Raji (cell line): ENCODE results near the gene OTUD3.

Source experiments
- POLR2A ChIP-seq: IDR thresholded peaks from 2 replicates; pipeline ENCODE4 v1.6.1; 2011; ENCODE audit warnings: low read depth, low read length, control low read depth; ENCODE audit not compliant: insufficient read depth

The OTUD3 gene

DNA sequence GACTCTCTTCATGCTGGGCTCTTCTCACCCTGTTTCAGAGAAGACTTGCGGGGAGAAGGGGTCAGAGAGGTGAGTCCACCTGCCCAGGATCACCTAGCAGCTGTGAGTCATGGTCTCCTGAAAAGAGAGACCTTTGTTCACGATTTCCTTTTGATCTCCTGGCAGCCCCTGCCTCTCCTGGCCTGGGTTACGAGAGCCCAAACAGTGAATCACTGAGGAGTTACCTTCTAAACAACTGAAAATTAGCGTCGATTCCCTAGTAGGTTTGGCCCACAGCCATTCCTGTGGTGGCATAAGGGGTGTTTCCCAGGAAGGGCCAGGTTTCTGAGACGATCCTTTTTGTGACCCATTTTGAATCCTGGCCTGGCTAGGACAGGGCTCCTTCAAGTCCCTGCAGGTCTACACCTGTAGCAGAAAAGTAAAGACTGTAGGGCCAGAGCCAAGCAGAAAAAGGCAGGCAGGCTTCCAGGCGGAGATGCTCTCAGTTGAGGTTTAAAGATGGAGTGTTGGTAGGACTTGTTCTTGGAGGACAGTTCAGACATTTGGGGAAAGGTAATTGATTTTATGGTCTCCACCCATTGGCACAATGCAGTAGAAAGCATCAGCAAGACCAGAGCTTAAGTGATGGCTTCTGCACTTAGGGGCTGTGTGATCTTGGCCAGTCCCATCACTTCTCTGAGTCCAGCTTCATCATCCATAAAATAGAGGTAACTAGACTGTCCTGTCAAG is 43.3 kb downstream of the OTUD3 start:
- TF ChIP-seq POLR2A, result no peak

DNA sequence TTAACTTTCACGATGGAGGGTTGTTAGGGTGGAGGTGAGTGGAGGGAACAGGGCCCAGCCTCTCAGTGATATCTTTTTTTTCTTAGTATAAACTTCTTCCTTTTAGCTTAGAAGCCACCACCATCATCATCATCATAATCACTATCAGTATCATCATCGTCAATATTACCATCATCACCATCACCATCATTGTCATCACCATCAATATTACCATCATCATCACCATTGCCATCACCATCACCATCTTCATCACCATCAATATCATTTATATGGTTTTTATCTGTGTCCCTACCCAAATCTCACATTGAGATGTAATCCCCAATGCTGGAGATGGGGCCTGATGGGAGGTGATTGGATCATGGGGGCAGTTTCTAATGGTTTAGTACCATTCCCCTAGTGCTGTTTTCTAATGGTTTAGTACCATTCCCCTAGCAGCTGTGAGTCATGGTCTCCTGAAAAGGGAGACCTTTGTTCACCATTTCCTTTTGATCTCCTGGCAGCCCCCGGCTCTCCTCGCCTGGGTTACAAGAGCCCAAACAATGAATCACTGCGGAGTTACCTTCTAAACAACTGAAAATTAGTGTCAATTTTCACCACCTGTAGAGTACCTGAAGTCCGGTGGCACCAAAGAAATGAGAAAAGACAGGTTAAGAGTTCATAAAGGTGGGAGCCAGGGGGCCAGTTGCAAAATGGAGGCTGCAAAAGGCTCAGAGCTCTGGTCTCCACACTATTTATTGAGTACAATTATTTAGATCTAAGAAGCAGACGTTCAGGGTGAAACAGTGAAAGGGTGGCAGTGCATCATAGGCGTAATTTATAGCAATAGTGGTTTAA is 44.3 kb downstream of the OTUD3 start:
- no peak for TF ChIP-seq POLR2A

DNA sequence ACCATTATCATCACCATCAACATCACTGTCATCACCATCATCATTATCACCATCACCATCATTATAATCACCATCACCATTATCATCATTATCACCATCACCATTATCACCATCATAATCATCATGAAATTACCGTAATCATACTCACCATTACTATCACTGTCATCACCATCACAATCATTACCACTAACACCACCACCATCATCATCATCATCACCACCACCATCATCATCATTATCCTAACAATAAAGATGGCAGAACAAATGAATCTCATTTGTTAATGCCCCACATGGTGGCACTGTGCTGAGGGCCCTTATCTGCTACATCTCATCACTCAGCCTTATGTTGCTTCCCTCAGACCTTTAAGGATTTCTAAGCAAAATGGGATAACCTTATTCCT is 50.7 kb downstream of the OTUD3 start:
- no peak for TF ChIP-seq POLR2A

DNA sequence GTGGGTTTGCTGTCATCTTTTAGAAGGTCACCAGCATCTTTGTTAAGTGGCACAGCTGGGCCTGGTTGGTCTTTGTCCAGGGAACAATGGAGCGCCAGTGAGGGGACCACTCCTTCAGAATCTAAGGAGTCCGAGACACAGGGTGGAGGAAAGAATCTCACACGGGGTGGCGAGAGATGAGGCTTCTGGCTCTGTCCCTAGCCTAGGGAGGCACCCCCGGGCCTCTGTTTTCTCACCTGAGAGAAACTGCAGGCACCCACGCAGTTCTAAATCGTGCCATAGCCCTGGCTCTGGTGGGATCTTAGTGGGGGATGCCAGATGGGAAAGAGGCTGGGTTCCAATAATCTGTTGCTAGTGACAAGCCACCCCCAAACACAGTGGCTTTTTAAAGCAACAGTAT is 52.1 kb downstream of the OTUD3 start:
- no peak for TF ChIP-seq POLR2A

DNA sequence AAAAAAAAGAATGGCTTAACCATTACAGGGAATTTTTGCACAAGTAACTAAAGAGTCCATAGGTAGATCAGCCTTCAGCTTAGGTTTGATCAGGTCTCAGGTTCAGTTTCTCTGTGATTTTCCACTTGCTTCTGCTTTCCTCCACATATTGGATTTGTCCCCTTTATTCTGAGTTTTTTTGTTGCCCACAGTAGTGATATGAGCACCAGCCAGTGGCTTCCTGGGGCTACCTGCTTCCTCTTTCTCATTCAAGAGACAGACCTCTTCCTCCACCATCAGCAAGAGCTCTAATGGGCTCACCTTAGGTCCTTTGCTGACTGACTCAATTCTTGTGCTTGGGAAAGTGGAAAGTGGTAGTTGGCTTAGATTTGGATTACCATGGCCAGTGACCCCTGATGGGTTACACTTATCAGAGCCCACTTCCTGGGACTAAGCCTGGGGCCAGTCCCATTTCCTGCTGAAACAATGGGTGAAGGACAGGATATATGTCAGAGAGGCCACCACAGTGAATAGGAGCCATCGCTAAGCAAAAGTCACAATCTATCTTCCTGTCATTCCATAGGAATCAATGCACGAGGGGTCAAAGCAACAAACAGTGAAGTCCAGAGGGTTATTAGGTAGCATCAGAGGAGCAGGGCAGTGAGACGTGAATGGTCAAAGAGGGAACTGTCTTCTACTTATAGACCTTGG is 54.0 kb downstream of the OTUD3 start:
- no peak for TF ChIP-seq POLR2A

DNA sequence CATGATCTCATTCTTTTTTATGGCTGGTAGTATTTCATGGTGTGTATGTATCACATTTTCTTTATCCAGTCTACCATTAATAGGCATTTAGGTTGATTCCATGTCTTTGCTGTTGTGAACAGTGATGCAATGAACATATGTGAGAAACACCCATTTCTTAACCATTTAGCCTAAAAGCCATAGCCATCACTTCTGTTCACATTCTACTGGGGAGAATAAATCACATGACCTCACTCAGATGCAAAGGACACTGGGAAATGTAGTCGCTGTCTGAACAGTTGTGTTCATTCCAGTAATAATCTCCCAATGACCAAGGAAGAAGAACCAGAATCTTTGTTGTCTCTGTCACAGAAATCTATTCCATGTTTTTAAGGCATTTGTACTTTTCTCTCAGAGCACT is 56.3 kb downstream of the OTUD3 start:
- TF ChIP-seq POLR2A, result no peak

DNA sequence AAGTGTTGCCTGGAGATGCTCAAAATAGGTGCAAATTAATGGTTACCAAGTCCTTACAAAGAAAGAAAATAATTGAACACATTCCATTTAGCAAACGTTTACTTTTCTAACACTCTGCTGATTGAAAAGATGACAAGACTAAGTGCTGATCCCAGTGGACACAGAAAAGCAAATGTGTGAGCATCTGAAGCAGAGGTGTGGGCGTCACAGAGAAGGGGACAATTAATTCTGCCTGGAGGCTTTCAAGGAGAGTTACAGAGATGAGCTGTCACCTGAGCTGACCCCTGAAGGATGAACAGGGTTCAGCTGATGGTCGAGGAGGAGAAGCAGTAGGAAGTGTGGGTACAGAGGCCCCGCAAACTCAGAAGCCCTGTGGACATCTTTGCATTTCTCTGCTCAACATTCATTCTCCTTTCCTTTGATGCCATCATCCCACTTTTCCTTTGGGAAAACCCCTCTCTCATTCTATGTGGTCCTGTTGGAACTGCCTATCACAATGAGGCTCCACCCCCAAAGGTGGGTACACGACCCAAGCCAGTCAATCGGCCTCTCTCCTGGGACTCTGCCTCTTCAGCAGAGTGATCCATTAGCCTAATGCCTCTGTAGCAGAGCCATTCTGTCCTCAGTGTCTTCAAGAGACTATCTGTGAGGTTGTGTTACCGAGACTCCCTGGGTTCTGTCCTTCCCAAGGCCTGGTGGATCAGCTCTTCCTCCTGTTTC is 58.5 kb downstream of the OTUD3 start:
- TF ChIP-seq POLR2A, result no peak

DNA sequence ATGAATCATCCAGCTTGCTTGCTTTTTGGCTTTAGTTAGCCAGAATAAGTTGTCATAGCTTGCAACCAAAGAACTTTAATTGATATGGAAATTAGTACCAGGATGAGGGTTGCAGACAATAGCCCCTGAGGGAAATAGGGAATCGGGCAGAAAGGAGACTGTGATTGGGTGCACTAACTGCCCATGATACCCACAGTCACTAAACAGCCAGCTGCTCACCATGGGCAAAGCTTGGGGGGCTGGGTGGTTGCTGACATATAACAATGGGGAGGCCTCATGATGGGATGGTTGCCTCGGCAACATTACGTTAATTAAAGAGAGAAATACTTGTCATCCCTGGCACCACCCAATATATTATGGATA is 59.0 kb downstream of the OTUD3 start:
- TF ChIP-seq POLR2A, result no peak

DNA sequence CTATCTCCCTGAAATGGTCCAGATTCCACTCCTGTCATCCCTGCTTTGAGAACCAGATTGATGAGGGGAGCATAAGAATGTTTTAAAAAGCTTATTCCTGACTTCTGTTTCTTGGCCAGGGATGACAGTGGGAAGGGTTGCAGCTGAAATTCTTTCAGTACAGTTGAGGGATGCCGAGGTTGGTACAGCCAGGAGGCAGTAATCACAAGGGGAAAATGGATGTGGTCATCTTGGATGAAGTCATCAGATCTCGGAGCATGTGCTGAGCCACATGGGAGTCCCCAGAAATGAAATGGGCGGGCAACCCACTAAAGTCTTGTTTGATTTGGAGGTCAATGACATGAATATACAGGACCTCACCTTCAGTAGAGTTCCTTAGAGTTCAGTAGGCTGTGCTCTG is 59.9 kb downstream of the OTUD3 start:
- no peak for TF ChIP-seq POLR2A

DNA sequence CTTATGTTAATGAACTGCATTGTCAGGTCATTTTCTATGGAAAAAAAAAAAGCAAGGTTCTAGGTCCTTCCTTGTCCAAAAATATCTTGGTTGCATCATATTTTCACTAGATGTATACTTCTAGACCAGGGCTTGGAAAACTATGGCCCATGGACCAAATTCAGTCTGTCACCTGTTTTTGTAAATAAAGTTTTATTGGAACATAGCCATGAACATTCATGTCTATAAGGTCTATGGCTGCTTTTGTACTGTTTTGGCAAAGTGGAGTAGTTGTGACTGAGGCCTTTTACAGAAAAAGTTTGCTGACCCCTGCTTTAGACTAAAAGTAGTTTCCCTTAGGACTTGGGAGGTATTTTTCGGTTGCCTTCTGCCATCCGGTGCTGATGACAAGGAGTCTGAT is 60.5 kb downstream of the OTUD3 start:
- TF ChIP-seq POLR2A, result no peak

DNA sequence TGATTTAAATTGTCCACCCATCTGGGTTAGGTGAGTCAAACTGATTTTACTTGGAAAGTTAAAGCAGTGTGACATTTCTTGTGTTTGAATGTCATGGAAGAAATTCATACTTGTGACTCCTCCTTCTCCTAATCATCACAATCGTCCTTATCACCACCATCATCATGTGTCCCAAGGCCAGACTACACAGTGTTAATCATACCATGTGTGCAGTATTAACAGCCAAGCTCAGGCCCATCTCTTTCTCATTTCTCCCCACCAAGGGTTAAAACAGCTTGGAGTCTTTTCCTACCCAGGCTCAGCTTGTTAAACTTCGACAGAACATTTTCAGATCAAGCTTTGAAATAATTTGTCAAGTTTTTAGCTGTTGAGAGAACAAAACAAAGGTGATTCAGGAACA is 63.7 kb downstream of the OTUD3 start:
- no peak for TF ChIP-seq POLR2A

DNA sequence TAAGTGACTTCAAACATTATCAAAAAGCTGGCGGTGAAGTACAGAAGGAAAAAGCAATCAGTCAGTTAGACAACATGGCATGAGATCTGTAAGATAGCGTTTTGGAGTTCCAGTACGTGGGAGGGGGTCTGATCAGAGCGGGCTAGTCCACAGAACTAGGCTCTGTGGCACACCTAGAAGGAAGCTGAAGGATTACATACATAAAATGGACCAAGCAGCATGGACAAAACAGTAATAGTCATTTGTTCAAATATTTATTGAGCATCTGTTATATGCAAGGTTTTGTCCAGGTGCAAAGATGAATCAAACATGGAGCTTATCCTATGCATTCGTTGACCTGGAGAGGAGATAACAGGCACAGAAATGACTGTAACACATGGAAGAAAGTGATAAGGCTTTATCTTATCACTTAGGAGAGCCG is 64.1 kb downstream of the OTUD3 start:
- no peak for TF ChIP-seq POLR2A

DNA sequence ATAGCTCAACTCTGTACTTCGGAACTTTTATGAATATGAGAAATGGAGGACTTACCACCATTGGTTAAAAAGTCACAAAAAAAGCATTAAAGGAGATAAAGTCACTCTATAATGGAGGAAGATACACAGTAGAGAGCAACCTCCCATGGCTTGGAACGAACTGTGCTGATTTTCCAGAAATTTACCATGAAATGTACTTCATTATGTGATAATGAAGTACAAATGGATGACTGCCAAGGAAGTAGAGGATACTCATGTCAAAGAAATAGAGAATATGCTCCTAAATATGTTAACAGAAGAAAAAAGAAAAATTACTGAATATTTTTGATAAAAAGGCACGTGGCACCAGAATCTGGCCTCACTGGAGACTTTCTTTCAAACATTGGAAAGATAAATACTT is 64.8 kb downstream of the OTUD3 start:
- no peak for TF ChIP-seq POLR2A

DNA sequence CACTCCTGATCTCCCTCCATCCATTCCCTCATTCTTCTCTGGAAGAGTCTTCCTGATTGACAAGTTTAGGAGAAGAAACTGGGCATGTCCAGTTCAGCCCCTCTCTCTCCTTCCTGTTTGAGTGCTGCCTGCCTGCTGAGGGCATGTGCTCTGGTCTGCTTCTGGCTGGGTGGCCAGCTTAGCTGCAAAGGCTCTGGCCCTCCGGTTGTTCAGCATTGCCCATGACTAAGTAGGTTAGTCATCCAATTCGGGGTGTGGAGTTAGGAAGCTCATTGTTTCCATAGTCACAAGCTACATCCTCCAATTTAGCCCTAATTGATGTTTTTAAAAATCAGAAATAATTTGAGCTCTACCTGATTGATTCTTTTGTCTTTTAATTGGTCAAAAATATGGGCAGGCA is 66.8 kb downstream of the OTUD3 start:
- TF ChIP-seq POLR2A, result no peak

DNA sequence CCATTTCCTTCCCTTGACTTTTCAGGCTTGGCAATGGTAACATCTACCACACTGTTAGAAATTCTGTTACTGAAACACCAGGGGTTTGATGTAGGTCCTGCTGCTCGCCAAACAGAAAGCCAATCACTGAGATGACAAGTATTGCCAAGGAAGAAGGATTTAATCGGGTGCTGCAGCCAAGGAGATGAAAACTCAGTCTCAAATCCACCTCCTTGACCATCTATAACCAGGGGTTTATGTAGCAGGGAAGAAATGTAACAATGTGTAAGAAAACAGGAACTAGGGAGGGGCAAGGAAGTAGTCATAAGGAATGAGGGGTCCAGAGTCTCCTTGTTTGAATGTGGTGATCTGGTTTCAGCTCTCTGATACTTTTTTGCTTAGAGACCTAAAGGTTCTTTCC is 71.9 kb downstream of the OTUD3 start:
- TF ChIP-seq POLR2A, result no peak
